GM18498 (cell line): Measurements from ENCODE around the gene SMAD6.
"Not testable (repeated sequence)": the region's sequence is repeated elsewhere in the genome, so short reads cannot be mapped to it uniquely, and the experiment has no call there.

ENCODE experiments used
- ATAC-seq: cut with Tn5 transposase; IDR thresholded peaks from one replicate; pipeline ENCODE4 v1.9.1; 2021; ENCODE audit warnings: mild to moderate bottlenecking, moderate library complexity; ENCODE audit not compliant: unreplicated experiment

The SMAD6 gene

GRCh38 chr15:66756295-66756694 is 54.3 kb downstream of the SMAD6 start:
- ATAC-seq, result no peak

- no peak for ATAC-seq
These were observed 55.0 kb downstream of the SMAD6 start for GRCh38 chr15:66757030-66757429.

GRCh38 chr15:66757521-66757920 is 55.5 kb downstream of the SMAD6 start:
- ATAC-seq, result no peak

- ATAC-seq, result not testable (repeated sequence)
These were observed 56.2 kb downstream of the SMAD6 start for GRCh38 chr15:66758217-66758616.

- ATAC-seq, result no peak
These were observed 56.8 kb downstream of the SMAD6 start for GRCh38 chr15:66758844-66759243.

- no peak for ATAC-seq
These were observed 58.3 kb downstream of the SMAD6 start for GRCh38 chr15:66760097-66760967.

DNA sequence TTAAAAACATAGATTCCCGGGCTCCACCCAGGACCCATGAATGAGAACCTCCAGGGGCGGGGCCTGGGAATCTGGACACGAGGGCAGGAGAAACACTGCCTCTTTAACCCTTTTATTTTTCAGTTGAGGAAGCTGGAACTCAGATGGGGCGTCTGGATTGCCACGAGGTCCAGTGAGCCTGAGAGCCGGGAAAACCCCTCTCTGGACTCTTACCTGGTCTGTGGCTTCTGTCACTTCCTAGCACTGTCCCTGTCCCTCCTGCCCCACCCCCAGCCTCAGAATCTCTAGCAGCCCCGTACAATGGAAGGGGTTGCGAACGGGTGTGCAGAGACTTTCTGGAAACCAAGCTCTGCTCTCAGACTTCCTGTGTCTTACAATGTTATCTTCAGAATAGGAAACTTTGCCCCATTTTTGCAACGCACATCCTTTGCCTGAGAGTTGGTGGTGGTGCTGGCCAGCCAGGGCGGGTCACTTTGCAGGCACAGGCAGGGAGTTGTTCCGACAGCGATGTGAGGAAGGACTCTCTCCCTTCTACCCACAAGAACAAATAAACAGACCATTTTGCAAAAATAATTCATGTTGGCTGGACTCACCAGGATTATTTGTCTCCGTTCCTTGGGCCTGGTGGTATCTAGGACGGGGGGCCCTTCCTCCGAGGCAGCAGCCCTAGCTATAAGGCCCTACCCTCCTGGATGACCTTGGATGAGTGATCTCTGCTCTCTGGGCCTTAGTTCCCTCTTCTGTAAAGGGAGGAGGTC is 59.1 kb downstream of the SMAD6 start:
- ATAC-seq, result no peak

- ATAC-seq, result no peak
These were observed 59.9 kb downstream of the SMAD6 start for GRCh38 chr15:66761726-66762595.

- no peak for ATAC-seq
These were observed 61.4 kb downstream of the SMAD6 start for GRCh38 chr15:66763186-66764071.

- no peak for ATAC-seq
These were observed 62.2 kb downstream of the SMAD6 start for GRCh38 chr15:66764072-66764786.

GRCh38 chr15:66765478-66766281 is 63.6 kb downstream of the SMAD6 start:
- ATAC-seq, result peak; percentile 61

- ATAC-seq, result no peak
These were observed 64.5 kb downstream of the SMAD6 start for GRCh38 chr15:66766282-66767230.

- ATAC-seq, result no peak
These were observed 65.2 kb downstream of the SMAD6 start for GRCh38 chr15:66767240-66767659.

- ATAC-seq, result no peak
These were observed 67.0 kb downstream of the SMAD6 start for GRCh38 chr15:66768987-66769386.

DNA sequence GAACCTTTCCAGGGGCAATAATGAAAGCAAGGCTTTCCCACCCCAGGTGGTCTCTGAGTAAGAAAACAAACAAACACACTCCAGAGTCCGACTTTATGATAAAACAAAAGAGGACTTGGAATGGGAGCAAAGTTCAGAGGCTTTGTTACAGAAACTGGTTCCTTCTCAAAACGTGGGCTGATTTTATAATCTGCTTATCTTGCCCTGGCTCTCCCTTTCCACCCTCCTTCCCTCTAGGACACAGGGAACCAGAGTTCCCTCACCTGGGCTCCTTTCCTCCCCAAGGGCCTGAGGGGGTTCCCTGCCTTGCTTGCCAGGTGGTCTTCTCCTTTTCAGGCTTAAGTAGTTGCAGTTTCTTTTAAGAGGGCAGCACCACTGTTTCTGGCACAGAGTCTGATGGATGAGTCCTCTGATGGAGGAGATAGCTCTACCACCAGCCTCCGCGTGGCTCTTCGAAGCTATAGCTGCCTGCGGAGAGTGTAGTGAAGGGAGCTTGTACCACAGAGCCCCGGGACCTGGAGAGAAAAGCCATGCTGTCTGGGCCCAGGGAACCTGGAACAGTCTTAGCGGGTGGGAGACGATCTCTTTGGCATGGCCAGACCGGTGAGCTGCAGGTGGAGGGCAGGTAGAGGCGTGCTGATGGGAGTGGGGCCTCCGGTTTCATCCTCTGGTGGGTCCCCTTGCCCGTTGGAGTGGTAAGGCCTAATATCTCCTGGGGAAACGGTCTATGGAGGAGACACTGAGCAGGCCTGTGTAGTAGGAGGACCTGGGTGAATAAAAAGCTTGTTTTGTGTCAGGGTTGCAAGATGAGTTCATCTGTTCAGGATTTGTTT is 68.7 kb downstream of the SMAD6 start:
- ATAC-seq, result no peak

- ATAC-seq, result no peak
These were observed 69.3 kb downstream of the SMAD6 start for GRCh38 chr15:66771351-66771650.

GRCh38 chr15:66772604-66773128 is 70.6 kb downstream of the SMAD6 start:
- ATAC-seq, result no peak
